Subcutaneous adipose tissue (tissue), 4 donors: ENCODE data around the gene CTIF. TPM values are rescaled to one million over a fixed set of nuclear protein-coding genes. Genes with fewer than 3 reads are reported as not detected.

Experiments used
- CTCF ChIP-seq: fragments of 450-650 bp; IDR thresholded peaks from one replicate; pipeline ENCODE4 v1.5.1; 2016; ENCODE audit warnings: low read depth, mild to moderate bottlenecking, control low read depth, antibody characterized with exemption, moderate library complexity
- total RNA-seq, 4 donors: library from RNA; depleted of rRNA; stranded (reverse); fragments of >200 nt; gene quantifications; one replicate each; pipeline ENCODE4 v1.1.0, GENCODE V29; 2016

Gene CTIF
- total RNA-seq, 4 donors from 2014 or later, result 41.0 to 195 (median 78.3) TPM

GRCh38 chr18:48707636-48708296 lies 168.9 kb downstream of the CTIF start:
- no peak for TF ChIP-seq CTCF

- TF ChIP-seq CTCF, result no peak
These were observed 170.0 kb downstream of the CTIF start for GRCh38 chr18:48708807-48709206.

- no peak for TF ChIP-seq CTCF
These were observed 170.7 kb downstream of the CTIF start for GRCh38 chr18:48709371-48710062.

GRCh38 chr18:48711651-48712486 lies 173.0 kb downstream of the CTIF start:
- TF ChIP-seq CTCF, result no peak

- TF ChIP-seq CTCF, result no peak
These were observed 174.5 kb downstream of the CTIF start for GRCh38 chr18:48713309-48713708.

GRCh38 chr18:48714873-48715272 lies 176.0 kb downstream of the CTIF start:
- no peak for TF ChIP-seq CTCF

GRCh38 chr18:48715711-48716361 lies 177.0 kb downstream of the CTIF start:
- TF ChIP-seq CTCF, result no peak
